ENCODE results near the gene CDH5.
"Not testable (repeated sequence)": the region's sequence is repeated elsewhere in the genome, so short reads cannot be mapped to it uniquely, and the experiment has no call there.

The CDH5 gene, protein sequence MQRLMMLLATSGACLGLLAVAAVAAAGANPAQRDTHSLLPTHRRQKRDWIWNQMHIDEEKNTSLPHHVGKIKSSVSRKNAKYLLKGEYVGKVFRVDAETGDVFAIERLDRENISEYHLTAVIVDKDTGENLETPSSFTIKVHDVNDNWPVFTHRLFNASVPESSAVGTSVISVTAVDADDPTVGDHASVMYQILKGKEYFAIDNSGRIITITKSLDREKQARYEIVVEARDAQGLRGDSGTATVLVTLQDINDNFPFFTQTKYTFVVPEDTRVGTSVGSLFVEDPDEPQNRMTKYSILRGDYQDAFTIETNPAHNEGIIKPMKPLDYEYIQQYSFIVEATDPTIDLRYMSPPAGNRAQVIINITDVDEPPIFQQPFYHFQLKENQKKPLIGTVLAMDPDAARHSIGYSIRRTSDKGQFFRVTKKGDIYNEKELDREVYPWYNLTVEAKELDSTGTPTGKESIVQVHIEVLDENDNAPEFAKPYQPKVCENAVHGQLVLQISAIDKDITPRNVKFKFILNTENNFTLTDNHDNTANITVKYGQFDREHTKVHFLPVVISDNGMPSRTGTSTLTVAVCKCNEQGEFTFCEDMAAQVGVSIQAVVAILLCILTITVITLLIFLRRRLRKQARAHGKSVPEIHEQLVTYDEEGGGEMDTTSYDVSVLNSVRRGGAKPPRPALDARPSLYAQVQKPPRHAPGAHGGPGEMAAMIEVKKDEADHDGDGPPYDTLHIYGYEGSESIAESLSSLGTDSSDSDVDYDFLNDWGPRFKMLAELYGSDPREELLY

DNA sequence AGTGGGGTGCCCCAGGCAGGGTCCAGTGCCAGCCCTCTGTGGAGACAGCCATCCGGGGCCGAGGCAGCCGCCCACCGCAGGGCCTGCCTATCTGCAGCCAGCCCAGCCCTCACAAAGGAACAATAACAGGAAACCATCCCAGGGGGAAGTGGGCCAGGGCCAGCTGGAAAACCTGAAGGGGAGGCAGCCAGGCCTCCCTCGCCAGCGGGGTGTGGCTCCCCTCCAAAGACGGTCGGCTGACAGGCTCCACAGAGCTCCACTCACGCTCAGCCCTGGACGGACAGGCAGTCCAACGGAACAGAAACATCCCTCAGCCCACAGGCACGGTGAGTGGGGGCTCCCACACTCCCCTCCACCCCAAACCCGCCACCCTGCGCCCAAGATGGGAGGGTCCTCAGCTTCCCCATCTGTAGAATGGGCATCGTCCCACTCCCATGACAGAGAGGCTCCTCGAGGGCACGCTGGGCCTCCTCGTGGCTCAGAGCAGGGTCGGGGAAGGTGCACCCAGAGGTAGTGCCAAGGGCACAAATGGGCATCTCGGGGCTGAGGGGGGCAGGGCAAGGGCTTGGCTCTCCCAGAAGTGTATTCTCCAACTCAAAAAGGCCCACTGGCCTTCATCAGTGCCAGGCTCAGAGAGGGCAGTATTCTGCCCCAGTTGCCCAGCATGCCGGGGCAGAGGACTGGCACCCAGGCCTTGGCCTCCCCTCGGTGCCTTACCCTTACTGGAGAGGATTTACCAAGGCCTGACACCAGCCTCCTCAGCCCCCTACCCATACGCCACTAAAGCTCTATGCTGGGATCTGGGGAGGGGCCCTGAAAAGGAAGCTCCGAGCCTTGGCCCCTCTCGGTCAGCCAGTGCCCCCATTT is at the start of gene CDH5:
Gene CDH5 (plus strand): TSS at position 259 of the 867 bp plus-strand sequence. CDS start 12,647 bp downstream, outside the sequence.
- DNase-seq, result no peak

DNA sequence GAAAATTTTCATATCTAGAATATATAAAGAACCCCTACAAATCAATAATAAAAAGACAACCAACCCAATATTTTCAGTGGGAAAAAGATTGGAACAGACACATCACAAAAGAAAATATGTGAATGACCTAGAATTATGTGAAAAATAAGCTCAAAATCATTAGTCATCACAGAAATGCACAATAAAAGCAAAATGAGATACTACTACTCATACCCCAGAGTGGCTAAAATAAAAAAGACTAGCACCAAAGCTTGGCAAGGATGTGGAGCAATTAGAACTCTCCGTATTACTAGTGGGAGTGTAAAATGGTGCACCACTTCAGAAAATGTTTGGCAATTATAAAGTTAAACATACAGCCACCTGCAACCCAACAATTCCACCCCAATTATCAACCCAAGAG is 48.0 kb upstream of the CDH5 start:
- DNase-seq, result no peak

- no peak for DNase-seq
These were observed 45.7 kb upstream of the CDH5 start for GRCh38 chr16:66320774-66321173.

DNA sequence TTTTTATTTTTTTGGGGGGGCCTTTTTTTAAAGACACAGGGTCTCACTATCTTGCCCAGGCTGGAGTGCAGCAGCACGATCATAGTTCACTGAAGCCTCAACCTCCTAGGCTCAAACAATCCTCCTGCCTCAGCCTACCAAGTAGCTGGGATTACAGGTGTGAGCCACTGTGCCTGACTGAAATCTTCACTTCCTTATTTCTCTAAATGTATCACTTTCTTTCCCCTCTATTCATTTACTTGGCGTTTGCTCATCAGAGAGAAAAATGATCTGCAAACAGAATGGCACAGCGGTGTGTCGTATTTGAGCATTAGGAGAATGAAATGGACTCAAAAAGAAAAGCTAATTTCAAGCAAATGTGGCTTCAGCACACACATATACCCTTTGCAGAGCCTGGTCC is 44.3 kb upstream of the CDH5 start:
- no peak for DNase-seq

DNA sequence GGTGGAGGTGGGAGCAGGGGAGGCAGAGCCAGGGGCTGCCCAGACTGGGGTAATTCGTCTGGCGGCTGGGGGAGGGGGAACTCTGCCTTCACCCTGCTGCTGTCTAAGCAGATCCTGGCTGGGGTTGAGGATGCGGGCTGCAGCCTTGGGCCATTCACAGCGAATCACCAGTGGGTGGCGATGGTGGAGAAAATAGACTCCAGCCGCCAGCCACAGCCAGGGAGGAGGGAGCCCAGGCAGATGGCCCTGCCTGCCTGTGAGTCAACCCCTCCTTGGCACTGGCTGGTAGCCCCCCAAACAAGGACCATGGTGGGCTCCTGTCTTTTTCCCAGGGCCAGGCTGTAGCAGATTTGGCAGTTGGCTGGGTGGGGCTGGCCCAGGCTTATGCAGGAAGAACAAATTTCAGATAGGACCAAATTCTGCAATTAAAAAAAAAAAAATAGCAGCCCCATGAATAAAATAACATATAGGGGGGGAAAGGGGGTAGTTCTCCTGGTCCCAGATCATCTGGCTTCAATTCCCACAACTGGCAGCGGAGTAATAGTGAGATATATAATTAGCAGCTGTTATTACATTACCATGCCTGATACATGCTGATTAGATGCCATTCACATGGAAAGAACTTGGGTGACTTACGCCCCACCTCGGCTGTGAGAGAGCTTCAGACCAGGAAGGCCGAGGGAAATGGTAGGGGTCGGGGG is 41.5 kb upstream of the CDH5 start:
- no peak for DNase-seq

- DNase-seq, result no peak
These were observed 40.6 kb upstream of the CDH5 start for GRCh38 chr16:66325717-66326376.

- no peak for DNase-seq
These were observed 39.4 kb upstream of the CDH5 start for GRCh38 chr16:66326991-66327513.

GRCh38 chr16:66328282-66328681 is 38.2 kb upstream of the CDH5 start:
- DNase-seq, result no peak

- not testable (repeated sequence) for DNase-seq
These were observed 35.0 kb upstream of the CDH5 start for GRCh38 chr16:66331464-66331863.

GRCh38 chr16:66332634-66333610 is 33.6 kb upstream of the CDH5 start:
- no peak for DNase-seq

- DNase-seq, result no peak
These were observed 31.5 kb upstream of the CDH5 start for GRCh38 chr16:66334853-66335574.

DNA sequence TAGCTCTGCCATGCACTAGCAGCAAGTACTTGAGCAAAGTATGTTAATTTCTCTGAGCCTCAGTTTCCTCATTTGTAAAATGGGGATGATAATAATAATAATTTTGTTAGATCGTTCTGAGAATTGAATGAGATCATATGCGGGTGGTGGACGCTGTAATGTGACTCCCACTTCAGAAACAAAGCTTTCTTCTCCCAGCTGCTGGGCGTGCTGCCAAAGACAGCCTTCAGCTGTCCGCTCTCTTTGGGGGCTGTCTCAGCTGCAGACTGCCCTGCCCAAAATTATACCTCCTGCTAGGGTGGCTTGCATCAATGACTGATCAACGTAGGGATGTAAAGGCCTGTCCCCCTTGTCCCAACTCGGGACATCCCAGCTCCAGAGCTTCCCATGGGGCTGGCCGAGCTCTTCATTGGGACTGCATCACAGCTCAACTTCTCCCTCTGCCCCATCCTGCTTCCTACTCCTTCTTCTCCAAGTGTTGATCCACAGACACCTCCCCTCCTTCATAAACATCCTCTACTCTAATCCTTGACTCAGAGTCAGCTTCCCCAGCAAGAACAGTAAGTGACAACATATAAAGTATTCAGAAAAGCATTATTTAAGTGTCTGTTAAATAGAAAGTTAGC is 30.7 kb upstream of the CDH5 start:
- DNase-seq, result no peak

- DNase-seq, result no peak
These were observed 28.9 kb upstream of the CDH5 start for GRCh38 chr16:66337463-66338188.

DNA sequence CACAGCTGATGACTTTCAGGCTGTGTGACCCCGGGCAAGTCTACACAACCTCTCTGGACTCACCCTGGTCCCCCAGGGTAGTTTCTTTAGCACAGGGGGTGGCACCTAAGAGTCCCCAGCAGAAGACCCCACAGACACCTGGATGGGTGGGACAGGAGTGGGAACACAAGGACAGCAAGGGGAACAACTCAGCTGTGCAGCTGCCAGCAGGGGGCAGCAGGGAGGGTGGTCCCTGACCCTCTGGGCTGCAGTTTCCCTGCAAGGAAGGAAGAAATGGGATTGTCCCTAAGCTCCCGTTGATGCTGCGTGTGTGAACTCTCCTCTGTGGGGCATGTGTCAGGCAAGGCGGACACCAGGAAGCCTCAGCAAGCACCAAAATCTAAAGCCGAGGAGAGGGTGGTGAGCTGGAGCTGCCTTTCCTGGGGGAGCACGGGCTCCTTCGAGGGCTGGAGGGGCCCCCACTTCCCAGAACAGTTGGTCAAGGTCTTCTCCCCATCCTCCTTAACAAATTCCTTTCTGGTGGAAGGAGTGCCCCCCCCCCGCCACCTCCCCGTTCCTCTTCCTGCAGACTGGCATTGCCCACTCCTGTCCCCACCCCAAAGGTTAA is 24.1 kb upstream of the CDH5 start:
- DNase-seq, result no peak

- no peak for DNase-seq
These were observed 21.9 kb upstream of the CDH5 start for GRCh38 chr16:66344533-66345145.

GRCh38 chr16:66346221-66346620 is 20.3 kb upstream of the CDH5 start:
- no peak for DNase-seq

DNA sequence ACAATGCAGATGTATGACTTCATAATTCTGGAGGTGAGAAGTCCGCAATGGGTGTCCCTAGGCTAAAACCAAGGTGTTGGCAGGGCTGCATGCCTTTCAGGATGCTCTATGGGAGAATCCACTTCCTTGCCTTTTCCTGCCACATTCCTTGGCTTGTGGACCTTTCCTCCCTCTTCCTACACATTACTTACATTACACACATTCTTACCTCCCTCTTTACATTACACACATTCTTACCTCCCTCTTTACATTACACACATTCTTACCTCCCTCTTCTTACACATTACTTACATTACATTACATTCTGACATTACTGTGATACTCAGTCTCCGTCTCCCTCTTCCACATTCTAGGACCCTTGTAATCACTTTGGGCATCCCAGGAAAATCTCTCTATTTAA is 14.2 kb upstream of the CDH5 start:
- no peak for DNase-seq

GRCh38 chr16:66353055-66353454 is 13.4 kb upstream of the CDH5 start:
- no peak for DNase-seq

Data from GOT3 (cell line).